Brain microvascular endothelial cell (primary cell): Measurements from ENCODE around the gene SEL1L.

ENCODE experiments used
- DNase-seq: peaks from one replicate; pipeline ENCODE4 v3.0.0-alpha.2; 2020
- H3K27ac ChIP-seq: fragments of 250-450 bp; sonication (Bioruptor Pico); 2 replicates; pipeline ENCODE4 v1.5.1; 2020; ENCODE audit warnings: mild to moderate bottlenecking, moderate library complexity
- H3K27me3 ChIP-seq: fragments of 250-450 bp; sonication (Bioruptor Pico); replicated peaks from 2 replicates; pipeline ENCODE4 v1.5.1; 2020; ENCODE audit warnings: mild to moderate bottlenecking
- H3K36me3 ChIP-seq: fragments of 250-450 bp; sonication (Bioruptor Pico); replicated peaks from 2 replicates; pipeline ENCODE4 v1.5.1; 2020; ENCODE audit warnings: mild to moderate bottlenecking
- H3K4me3 ChIP-seq: 2 replicates; pipeline ENCODE4 v1.5.1; 2011; ENCODE audit warnings: low read depth, mild to moderate bottlenecking, control low read depth, low read length, moderate library complexity
- CTCF ChIP-seq: IDR thresholded peaks from 2 replicates; pipeline ENCODE4 v1.5.1; 2011; ENCODE audit warnings: low read depth, mild to moderate bottlenecking, moderate library complexity, low read length, control low read depth, inconsistent platforms; ENCODE audit errors: missing control alignments
- in situ Hi-C: cut with HindIII; loops from 2 replicates; pipeline ENCODE4 v1.10.0; 2017; ENCODE audit warnings: low sequenced_read_pairs, low pct_ligation_motif_present

The SEL1L gene

GRCh38 chr14:81423504-81423903 is 110.1 kb downstream of the SEL1L start:
- no peak overlapping the region for H3K4me3 ChIP-seq
- in situ Hi-C loops: no loop called here
- DNase-seq: no peak
- TF ChIP-seq CTCF: no peak
- H3K36me3 ChIP-seq: no peaks in the 10 kb centered on the region
- H3K27ac ChIP-seq: no peak overlapping the region
- H3K27me3 ChIP-seq: no peaks in the 10 kb centered on the region
